NK-92 (cell line): Measurements from ENCODE around the gene ADPRH.

ENCODE experiments used
- DNase-seq: peaks from one replicate; lab custom pipeline; 2025; ENCODE audit not compliant: unreplicated experiment; lab: John Stamatoyannopoulos, UW

The ADPRH gene

DNA sequence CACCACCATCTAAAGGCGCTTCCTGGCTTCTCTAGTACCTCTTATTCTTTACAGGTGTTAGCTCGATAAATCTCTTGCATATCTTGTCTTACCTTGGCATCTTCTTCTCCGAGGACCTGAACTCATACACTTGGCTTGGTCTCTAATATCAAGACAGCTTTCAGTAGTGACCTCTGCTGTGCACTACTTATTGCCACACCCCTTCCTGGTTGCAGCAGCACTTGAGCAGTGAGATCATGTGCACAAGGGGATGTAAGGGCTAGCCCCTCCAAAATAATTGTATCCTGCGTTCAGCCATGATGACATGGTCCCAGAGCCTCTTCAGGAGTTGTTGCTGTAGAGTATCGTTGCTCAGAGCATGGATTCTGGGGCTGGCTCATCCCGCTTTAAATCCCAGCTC is 17.1 kb downstream of the ADPRH start:
- DNase-seq, result no peak

DNA sequence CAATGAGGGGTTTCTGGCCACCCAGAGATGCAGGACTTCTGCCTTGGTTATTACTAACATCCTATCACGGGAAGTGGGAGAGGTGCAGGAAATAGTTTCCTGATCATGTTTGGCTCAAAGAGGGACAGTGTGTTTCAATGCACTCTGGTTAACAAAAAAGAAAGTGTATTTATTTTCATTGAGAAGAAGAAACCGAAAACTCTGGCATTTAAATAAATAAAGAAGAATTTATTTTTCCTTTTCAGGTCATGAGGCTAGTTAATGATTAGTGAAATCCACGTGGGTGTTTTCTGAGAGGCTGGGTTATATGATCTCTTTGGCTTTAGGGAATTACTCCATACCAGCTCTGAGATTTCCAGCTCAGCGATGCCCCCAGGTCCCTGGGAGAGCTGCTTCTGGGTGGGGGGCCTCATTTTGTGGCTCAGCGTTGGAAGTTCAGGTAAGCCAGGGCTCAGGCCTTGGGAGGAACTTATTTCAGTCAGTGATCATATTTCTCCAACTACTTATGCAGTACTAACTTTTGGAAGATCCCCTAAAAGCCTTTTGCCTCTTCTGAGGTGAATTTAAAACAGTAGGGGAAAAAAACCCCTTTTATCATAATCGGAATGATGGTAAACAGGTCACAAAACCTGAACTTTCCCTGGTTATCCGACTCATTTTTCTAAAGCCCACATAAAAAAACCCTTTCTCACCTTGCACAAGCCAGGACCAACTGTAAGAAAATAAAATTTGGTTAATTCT is 18.4 kb downstream of the ADPRH start, which contains the start of gene PLA1A:
TSS of gene PLA1A (plus strand) at position 338 of the 741 bp plus-strand sequence. CDS start at position 367, 29 bp downstream.
- DNase-seq, result no peak

GRCh38 chr3:119598410-119599098 is 19.3 kb downstream of the ADPRH start:
- no peak for DNase-seq

- no peak for DNase-seq
Measured at GRCh38 chr3:119599558-119600174, 20.4 kb downstream of the ADPRH start.

DNA sequence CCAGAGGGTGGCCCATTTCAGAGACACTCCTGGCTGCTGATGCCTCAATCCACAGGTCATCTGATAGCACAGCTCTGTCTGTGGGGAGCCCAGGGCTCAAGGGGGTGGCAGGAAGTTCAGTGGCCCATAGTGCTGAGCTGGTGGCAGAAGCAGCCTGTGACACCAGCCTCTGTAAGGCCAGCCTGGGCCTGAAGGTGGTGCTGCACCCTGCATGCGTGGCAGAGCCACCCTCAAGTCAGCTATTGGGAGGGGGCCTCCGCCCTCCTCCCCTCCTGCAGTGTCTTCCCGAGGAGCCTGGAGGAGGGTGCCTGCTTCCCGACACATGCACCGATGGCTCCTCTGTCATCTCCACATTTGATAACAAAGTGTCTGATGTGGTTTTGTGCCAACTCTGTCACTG is 21.4 kb downstream of the ADPRH start:
- no peak for DNase-seq

DNA sequence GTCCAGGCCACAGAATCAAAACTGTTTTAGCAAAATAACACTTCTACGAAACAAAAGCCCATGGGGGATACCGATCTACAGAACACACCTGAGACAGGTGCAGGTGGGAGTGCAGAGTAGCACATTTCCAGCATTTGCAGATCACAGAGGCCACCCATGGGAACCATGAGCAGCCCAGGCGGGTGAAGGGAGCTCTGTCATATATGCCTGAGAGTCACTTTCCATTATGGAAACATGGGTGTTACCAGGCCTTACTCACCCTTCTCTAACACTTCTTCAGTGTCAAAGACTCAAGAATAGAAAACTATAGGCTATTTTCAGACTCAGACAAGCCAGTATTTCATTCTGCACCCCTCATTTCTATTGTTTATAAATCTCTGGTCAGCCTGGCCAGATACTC is 21.9 kb downstream of the ADPRH start:
- DNase-seq, result no peak

- no peak for DNase-seq
Measured at GRCh38 chr3:119602676-119603075, 23.4 kb downstream of the ADPRH start.

GRCh38 chr3:119604878-119605277 is 25.6 kb downstream of the ADPRH start:
- no peak for DNase-seq

DNA sequence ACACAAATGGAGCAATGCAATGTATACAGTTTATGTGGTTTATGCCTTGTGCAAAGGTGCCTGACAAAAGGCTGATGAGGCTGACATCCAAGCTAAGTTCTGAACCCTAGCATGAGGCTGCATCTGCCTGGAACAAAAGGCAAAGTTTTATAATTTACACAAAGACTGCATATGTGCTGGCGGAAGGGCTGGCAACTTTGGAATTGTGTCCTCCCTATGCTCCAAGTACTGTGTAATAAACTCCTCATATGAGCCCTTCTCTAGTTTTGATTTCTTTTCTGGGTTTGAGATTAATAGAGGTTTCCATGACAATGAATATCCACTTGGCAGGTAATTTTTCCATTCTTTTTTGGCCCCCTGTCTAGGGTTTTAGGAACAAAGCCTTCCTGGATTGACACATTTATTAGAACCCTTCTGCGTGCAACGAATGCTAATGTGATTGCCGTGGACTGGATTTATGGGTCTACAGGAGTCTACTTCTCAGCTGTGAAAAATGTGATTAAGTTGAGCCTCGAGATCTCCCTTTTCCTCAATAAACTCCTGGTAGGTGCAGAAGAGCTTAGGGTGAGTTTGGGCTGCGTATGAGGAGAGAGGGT is 29.2 kb downstream of the ADPRH start:
- no peak for DNase-seq

DNA sequence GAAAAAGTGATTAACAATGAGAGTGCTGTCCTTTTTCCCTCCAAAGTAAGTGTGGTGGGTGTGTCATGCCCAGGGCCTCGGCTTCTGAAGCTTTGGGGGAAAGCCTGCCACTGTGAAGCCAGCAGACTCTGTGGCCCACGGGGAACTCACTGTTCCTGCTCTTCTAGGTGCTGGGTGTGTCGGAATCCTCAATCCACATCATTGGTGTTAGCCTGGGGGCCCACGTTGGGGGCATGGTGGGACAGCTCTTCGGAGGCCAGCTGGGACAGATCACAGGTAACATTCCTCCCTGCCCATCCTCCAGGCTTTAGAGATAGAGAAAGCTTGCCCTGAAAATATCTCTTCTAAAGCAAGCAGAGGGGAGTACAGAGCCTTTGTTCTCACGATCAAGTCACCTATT is 30.0 kb downstream of the ADPRH start:
- no peak for DNase-seq

- DNase-seq, result no peak
Measured at GRCh38 chr3:119611664-119612063, 32.4 kb downstream of the ADPRH start.

DNA sequence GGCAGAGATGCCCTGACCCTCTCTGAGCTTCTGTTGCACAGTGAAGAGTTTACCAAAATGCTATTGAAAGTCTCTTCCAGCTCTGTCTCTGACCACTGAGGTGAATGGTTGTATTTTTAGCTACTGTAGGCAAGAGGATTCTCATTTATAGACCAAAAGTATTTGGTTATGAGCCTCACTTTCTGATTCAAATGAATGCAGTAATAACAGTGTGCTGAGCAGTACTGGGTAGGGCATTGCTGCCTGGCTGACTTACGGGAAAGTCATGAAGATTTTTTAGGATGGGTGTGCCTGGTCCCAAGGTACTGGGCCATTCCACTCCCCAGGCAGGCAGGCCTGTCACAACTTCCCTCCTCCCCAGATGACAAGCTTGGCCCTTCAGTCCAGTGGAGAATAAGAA is 33.9 kb downstream of the ADPRH start:
- DNase-seq, result no peak

DNA sequence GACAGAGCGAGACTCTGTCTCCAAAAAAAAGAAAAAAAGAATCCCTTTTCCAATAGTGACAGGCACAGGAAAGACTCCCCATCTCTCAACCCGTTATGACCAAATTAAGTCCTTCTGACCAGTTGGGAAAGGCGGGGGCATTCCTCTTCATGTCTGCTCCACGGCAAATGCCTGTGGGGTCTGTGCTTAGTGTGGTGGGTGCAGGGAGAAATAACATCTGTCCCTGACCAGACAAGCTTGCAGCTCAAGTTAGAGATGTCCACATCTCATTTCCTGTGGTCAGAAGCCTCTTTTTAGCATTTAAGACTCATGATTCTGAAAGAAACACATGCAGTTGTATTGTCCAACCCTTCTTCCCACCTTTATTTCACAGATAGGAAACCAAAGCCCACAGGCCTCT is 34.6 kb downstream of the ADPRH start:
- DNase-seq, result no peak

- no peak for DNase-seq
Measured at GRCh38 chr3:119616056-119616455, 36.8 kb downstream of the ADPRH start.

- no peak for DNase-seq
Measured at GRCh38 chr3:119619094-119619493, 39.8 kb downstream of the ADPRH start.

DNA sequence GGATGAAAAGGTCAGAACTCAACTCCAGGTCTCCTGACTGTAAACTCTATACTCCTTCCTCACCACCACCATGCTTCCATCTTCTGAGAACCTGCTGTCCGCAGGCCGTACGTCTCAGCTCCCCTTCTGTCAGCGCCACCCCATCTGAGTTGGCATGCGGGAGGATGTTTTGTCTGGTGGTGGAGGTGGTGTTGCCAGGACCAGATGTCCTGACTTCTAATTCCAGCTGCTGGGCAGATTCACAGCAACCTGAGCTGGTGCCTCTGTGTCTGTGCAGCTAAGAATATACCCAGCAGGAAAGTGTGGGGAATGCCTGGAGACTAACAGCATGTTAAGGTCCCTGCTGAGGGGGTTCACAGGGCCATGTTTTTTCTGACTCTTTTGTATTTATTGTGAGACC is 41.6 kb downstream of the ADPRH start:
- DNase-seq, result no peak

- DNase-seq, result no peak
Measured at GRCh38 chr3:119624002-119624720, 44.9 kb downstream of the ADPRH start.

DNA sequence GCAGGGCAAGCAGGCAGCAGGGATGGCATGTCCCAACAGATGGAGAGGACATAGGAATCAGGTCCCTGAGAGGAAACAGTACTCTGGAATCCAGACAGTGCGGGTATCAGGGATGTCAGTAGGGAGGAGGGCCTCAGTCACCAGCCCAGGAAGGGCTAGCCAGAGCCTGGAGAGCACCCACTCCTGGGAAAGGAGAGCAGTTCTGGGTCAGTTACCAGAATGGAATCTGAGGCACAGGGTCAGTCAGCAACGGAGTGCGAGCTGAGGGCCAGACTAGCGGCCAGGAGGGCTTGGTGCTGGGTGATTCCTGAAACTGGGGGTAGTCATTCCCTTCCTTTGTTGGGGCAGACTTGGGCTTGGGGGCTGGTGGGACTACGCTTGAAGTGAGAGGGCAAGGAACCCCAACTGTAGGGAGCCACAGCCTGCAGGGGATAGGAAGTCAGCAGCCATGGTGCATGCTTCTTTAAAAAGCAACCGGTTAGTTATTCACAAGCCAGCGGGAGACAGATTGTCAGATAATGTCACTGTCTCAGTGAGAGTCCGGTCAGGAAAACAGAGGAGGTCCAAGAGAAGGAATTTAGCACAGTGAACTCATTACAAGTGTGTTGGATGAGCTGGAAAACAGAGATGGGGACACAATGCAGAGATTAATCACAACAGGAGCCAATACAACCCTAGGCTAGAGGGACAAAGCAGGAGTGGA is 46.3 kb downstream of the ADPRH start:
- no peak for DNase-seq

- no peak for DNase-seq
Measured at GRCh38 chr3:119626196-119626595, 46.9 kb downstream of the ADPRH start.

GRCh38 chr3:119627461-119627860 is 48.2 kb downstream of the ADPRH start:
- DNase-seq, result no peak

- no peak for DNase-seq
Measured at GRCh38 chr3:119628390-119628789, 49.1 kb downstream of the ADPRH start.
